H1 (cell line): ENCODE data around the gene RUFY3. TPM values are rescaled to one million over a fixed set of nuclear protein-coding genes. Genes with fewer than 3 reads are reported as not detected.

ENCODE experiments used
- CTCF ChIA-PET: fragments of 300-600 bp; sonication (Branson Sonifier 250); formaldehyde crosslinking; loops from one replicate; lab custom pipeline; 2021; ENCODE audit not compliant: partially characterized antibody; lab: Charles Lee
- POLR2A ChIA-PET: fragments of 300-600 bp; sonication (Branson Sonifier 250); formaldehyde crosslinking; loops from one replicate; lab custom pipeline; 2021; ENCODE audit warnings: inconsistent platforms; ENCODE audit not compliant: partially characterized antibody; lab: Charles Lee
- DNase-seq, 2 experiments: peaks; one replicate each; pipeline versions ENCODE4 v3.0.0 to v3.0.0-alpha.2; 2010 to 2022; ENCODE audit warnings: low spot score in 2 of 2, low read depth in 1 of 2, mixed read lengths in 1 of 2
- FAIRE-seq: peaks from 2 replicates; lab custom pipeline; 2011; peaks lifted over from hg19 to GRCh38; lab: Jason Lieb, UNC
- H2AFZ ChIP-seq: 2 replicates; pipeline ENCODE4 v1.8.1; 2012; ENCODE audit warnings: low read length, inconsistent platforms
- H2AK5ac ChIP-seq: 2 replicates; pipeline ENCODE4 v1.6.1; 2013; ENCODE audit warnings: low read depth, low read length
- H2BK120ac ChIP-seq: replicated peaks from 2 replicates; pipeline ENCODE3; 2013; ENCODE audit warnings: low read depth, low read length, inconsistent platforms
- H2BK12ac ChIP-seq: 2 replicates; pipeline ENCODE4 v1.6.1; 2013; ENCODE audit warnings: low read depth, low read length
- H2BK15ac ChIP-seq: 2 replicates; pipeline ENCODE4 v1.6.1; 2013; ENCODE audit warnings: low read length
- H2BK20ac ChIP-seq: 2 replicates; pipeline ENCODE4 v1.6.1; 2013; ENCODE audit warnings: low read length
- H2BK5ac ChIP-seq: 2 replicates; pipeline ENCODE4 v1.6.1; 2013; ENCODE audit warnings: low read depth, low read length
- H3K14ac ChIP-seq: 2 replicates; pipeline ENCODE4 v1.6.1; 2013; ENCODE audit warnings: inconsistent platforms; ENCODE audit not compliant: insufficient read length
- H3K18ac ChIP-seq: 2 replicates; pipeline ENCODE4 v1.6.1; 2013; ENCODE audit warnings: low read length; ENCODE audit errors: extremely low read depth
- H3K23ac ChIP-seq: 2 replicates; pipeline ENCODE4 v1.6.1; 2013; ENCODE audit warnings: inconsistent platforms; ENCODE audit not compliant: insufficient read length
- H3K23me2 ChIP-seq: 2 replicates; pipeline ENCODE4 v1.6.1; 2013; ENCODE audit warnings: low read depth, low read length
- H3K27ac ChIP-seq: 2 replicates; pipeline ENCODE4 v1.6.1; 2011; ENCODE audit warnings: low read depth, low read length, inconsistent platforms
- H3K27me3 ChIP-seq, 4 experiments: replicated peaks in 1 of 4; 1 replicate in 1 of 4; 2 replicates in 3 of 4; pipeline versions ENCODE4 v1.6.1 to v1.8.1; 2011 to 2013; ENCODE audit warnings: low read length in 3 of 4, mild to moderate bottlenecking in 3 of 4, inconsistent platforms in 2 of 4, mixed read lengths in 2 of 4, moderate library complexity in 1 of 4; ENCODE audit not compliant: control insufficient read depth in 3 of 4, insufficient read depth in 3 of 4; ENCODE audit errors: extremely low read depth in 1 of 4
- H3K36me3 ChIP-seq, 4 experiments: 2 replicates each; pipeline versions ENCODE4 v1.6.1 to v1.8.1; 2011 to 2013; ENCODE audit warnings: mild to moderate bottlenecking in 4 of 4, low read length in 3 of 4, moderate library complexity in 2 of 4, control low read depth in 1 of 4, inconsistent platforms in 1 of 4; ENCODE audit not compliant: insufficient read depth in 4 of 4, control insufficient read depth in 2 of 4
- H3K4ac ChIP-seq: replicated peaks from 2 replicates; pipeline ENCODE3; 2013; ENCODE audit warnings: low read length, low read depth, mixed read lengths, inconsistent platforms; ENCODE audit not compliant: insufficient read length
- H3K4me1 ChIP-seq, 4 experiments: replicated peaks in 1 of 4; 1 replicate in 1 of 4; 2 replicates in 3 of 4; pipeline versions ENCODE4 v1.6.1 to v1.8.1; 2011 to 2013; ENCODE audit warnings: low read length in 3 of 4, inconsistent platforms in 2 of 4, mixed read lengths in 1 of 4; ENCODE audit not compliant: insufficient read depth in 4 of 4, control insufficient read depth in 3 of 4
- H3K4me2 ChIP-seq, 2 experiments: 2 replicates each; pipeline versions ENCODE4 v1.6.1 to v1.8.1; 2011 to 2013; ENCODE audit warnings: low read depth in 2 of 2, low read length in 2 of 2, control low read depth in 1 of 2, inconsistent platforms in 1 of 2, mild to moderate bottlenecking in 1 of 2; ENCODE audit not compliant: insufficient read depth in 1 of 2
- H3K4me3 ChIP-seq, 4 experiments: fragments of 200-600, 300-600 bp in 1 of 4; sonication (generic), shearing (Covaris generic), sonication (Bioruptor Twin) in 1 of 4; 2 replicates each; pipeline versions ENCODE4 v1.5.1 to v1.8.1; 2011 to 2016; ENCODE audit warnings: low read length in 4 of 4, low read depth in 3 of 4, control low read depth in 2 of 4, inconsistent platforms in 2 of 4, mild to moderate bottlenecking in 2 of 4, mixed read lengths in 1 of 4, moderate library complexity in 1 of 4; ENCODE audit not compliant: insufficient read depth in 2 of 4; ENCODE audit errors: extremely low read depth in 1 of 4
- H3K56ac ChIP-seq: replicated peaks from 2 replicates; pipeline ENCODE3; 2013; ENCODE audit warnings: low read depth, mild to moderate bottlenecking, mixed read lengths, low read length, inconsistent platforms; ENCODE audit not compliant: insufficient read length
- H3K79me1 ChIP-seq: 2 replicates; pipeline ENCODE4 v1.6.1; 2013; ENCODE audit warnings: low read depth, low read length, control low read depth
- H3K79me2 ChIP-seq, 2 experiments: 2 replicates each; pipeline versions ENCODE4 v1.6.1 to v1.8.1; 2012 to 2013; ENCODE audit warnings: low read length in 2 of 2, mild to moderate bottlenecking in 2 of 2, inconsistent platforms in 1 of 2; ENCODE audit not compliant: insufficient read depth in 2 of 2, control insufficient read depth in 1 of 2
- H3K9ac ChIP-seq, 4 experiments: replicated peaks in 1 of 4; 1 replicate in 1 of 4; 2 replicates in 3 of 4; pipeline versions ENCODE4 v1.6.1 to v1.8.1; 2011 to 2013; ENCODE audit warnings: low read depth in 3 of 4, low read length in 3 of 4, control low read depth in 2 of 4, mild to moderate bottlenecking in 2 of 4, moderate library complexity in 2 of 4, inconsistent platforms in 1 of 4; ENCODE audit errors: extremely low read depth in 1 of 4
- H3K9me3 ChIP-seq, 2 experiments: 2 replicates each; pipeline versions ENCODE4 v1.6.1 to v1.8.1; 2012 to 2013; ENCODE audit warnings: mild to moderate bottlenecking in 2 of 2, moderate library complexity in 2 of 2, control low read depth in 1 of 2, inconsistent platforms in 1 of 2, low read depth in 1 of 2, low read length in 1 of 2, mixed read lengths in 1 of 2; ENCODE audit not compliant: insufficient read depth in 2 of 2
- H4K20me1 ChIP-seq, 2 experiments: replicated peaks in 1 of 2; 2 replicates each; pipeline versions ENCODE3 to v1.8.1; 2011 to 2013; ENCODE audit warnings: inconsistent platforms in 2 of 2, low read length in 2 of 2, mild to moderate bottlenecking in 1 of 2; ENCODE audit not compliant: insufficient read depth in 2 of 2, control insufficient read depth in 1 of 2
- H4K5ac ChIP-seq: 2 replicates; pipeline ENCODE4 v1.6.1; 2013; ENCODE audit warnings: low read length, low read depth, mixed read lengths, inconsistent platforms; ENCODE audit not compliant: insufficient read length
- H4K8ac ChIP-seq: 2 replicates; pipeline ENCODE4 v1.8.0; 2013; ENCODE audit warnings: mild to moderate bottlenecking, moderate library complexity, low read length, inconsistent platforms; ENCODE audit not compliant: insufficient read depth; ENCODE audit errors: extremely low read depth
- H4K91ac ChIP-seq: replicated peaks from 2 replicates; pipeline ENCODE3; 2013; ENCODE audit warnings: low read length, mixed read lengths, inconsistent platforms; ENCODE audit not compliant: insufficient read length
- BCL11A ChIP-seq, 2 experiments: IDR thresholded peaks; one replicate each; pipeline ENCODE4 v1.6.1; 2011; ENCODE audit warnings: low read depth in 2 of 2, low read length in 2 of 2, mild to moderate bottlenecking in 2 of 2
- RBBP5 ChIP-seq: IDR thresholded peaks from 2 replicates; pipeline ENCODE4 v1.7.1; 2012; ENCODE audit warnings: low read depth, mild to moderate bottlenecking, inconsistent platforms, low read length, moderate library complexity, borderline replicate concordance
- WGBS, 2 experiments: shearing (Covaris generic) in 1 of 2; methylation state at CpG; one replicate each; pipeline versions ENCODE4 v1.1.6 to v1.1.7; 2013 to 2015; ENCODE audit warnings: low lambda C conversion rate in 2 of 2, mixed read lengths in 2 of 2, inconsistent platforms in 1 of 2, low coverage in 1 of 2, missing lambda C conversion rate in 1 of 2; ENCODE audit not compliant: insufficient replicate concordance in 2 of 2, insufficient coverage in 1 of 2, insufficient read length in 1 of 2; ENCODE audit errors: extremely low coverage in 1 of 2, missing lambda C conversion rate in 1 of 2; 5-methylcytosine and 5-hydroxymethylcytosine counted together
- polyA plus RNA-seq, 7 experiments: library from polyadenylated mRNA; depleted of rRNA in 3 of 7; stranded (reverse) in 5 of 7; unstranded in 2 of 7; fragments of >200 nt in 5 of 7; fragments of 200-250 nt in 2 of 7; gene quantifications; 1 replicate in 5 of 7; 2 replicates in 1 of 7; 4 replicates in 1 of 7; pipeline versions ENCODE4 v1.2.1 to v1.2.3, GENCODE V29; 2011 to 2013; ENCODE audit warnings: missing spikeins in 2 of 7, mixed read lengths in 2 of 7
- total RNA-seq: library from RNA; stranded (reverse); fragmentation: NEBNext Ultra II Directional; extraction: Animal tissue kit (Norgen Biotek cat#: 25700); gene quantifications from 2 replicates; pipeline ENCODE4 v1.2.1, GENCODE V29; 2021

The RUFY3 gene
- total and polyA plus RNA-seq, 2 of the 8 experiments (the other 6 are each of a cell fraction or from before 2014, with no cell fraction given) = 7.8 to 33.1 TPM

GRCh38 chr4:70704931-70705182 is 16.9 kb upstream of the RUFY3 start:
- no peak overlapping the region for H2AK5ac ChIP-seq
- H3K4me3 ChIP-seq = peak overlapping the region; percentile 51 to 71 (median 68)
- H3K56ac ChIP-seq = no peak overlapping the region
- POLR2A ChIA-PET = interaction anchor here (1.2 to 5.2 kb wide), 9 partner anchors 8 to 135 kb away, joined by 3 to 86 read pairs (median 4); partner anchors contain the start of genes GRSF1, RUFY3 and UTP3
- H3K14ac ChIP-seq = no peak overlapping the region
- H4K91ac ChIP-seq = no peak overlapping the region
- H3K23me2 ChIP-seq = peaks cover 3% of the 10 kb centered on the region; the same call in 1 of the 2 replicates
- no peak overlapping the region for H3K4ac ChIP-seq
- 0% methylated on average over 5 of the region's 39 CpGs; no CpG with 5 or more reads in 1 of the 2 experiments for WGBS, 2 experiments
- no peak overlapping the region for H2BK12ac ChIP-seq
- peak overlapping the region; percentile 81 to 90 for H3K4me2 ChIP-seq
- peaks cover 0 to 31% of the 10 kb centered on the region in 2 experiments; a peak in 2 of 4 replicates for H3K79me2 ChIP-seq
- H3K4me1 ChIP-seq = peaks cover 0 to 11% (median 6%) of the 10 kb centered on the region in 4 experiments; a peak in 5 of 7 replicates
- H4K8ac ChIP-seq = peak overlapping the region; percentile 84
- H3K36me3 ChIP-seq = no peaks in the 10 kb centered on the region
- H2BK5ac ChIP-seq = no peak overlapping the region
- CTCF ChIA-PET = interaction anchor here (0.9 to 5.7 kb wide), 3 partner anchors 12 to 31 kb away, joined by 3 to 36 read pairs (median 29); partner anchors contain the start of gene UTP3
- H2AFZ ChIP-seq = no peak overlapping the region
- DNase-seq (peak in 1 of 2 experiments; percentile 84), FAIRE-seq (no peak)
- H3K79me1 ChIP-seq = no peaks in the 10 kb centered on the region
- H3K18ac ChIP-seq = no peak overlapping the region
- no peak overlapping the region for H2BK120ac ChIP-seq
- H3K9ac ChIP-seq = peak overlapping the region; percentile 42 to 70 (median 56); a peak in 6 of 7 replicates
- peak overlapping the region; percentile 56 for H4K5ac ChIP-seq
- H3K27me3 ChIP-seq = no peaks in the 10 kb centered on the region; a peak in 1 of 7 replicates
- H2BK20ac ChIP-seq = no peak overlapping the region
- no peak overlapping the region for H2BK15ac ChIP-seq
- TF ChIP-seq RBBP5 (0 out of 2 replicates have a peak, but pooled peaks have one; percentile 11), BCL11A (IDR thresholded peaks at IDR 0.05; ENCODE audit: low read depth in 2 of 2, low read length in 2 of 2) (no peak)
- TF ChIP-seq, all 59 proteins: peak for 1
- Histone ChIP-seq H3K23ac (no peak overlapping the region), H3K27ac (no peak overlapping the region; the same call in 1 of the 2 replicates), H3K9me3 (no peaks in the 10 kb centered on the region), H4K20me1 (no peaks in the 10 kb centered on the region)
